C4-2B (cell line): ENCODE measurements around the gene MTG2.

Experiments
- ZFX ChIP-seq: fragments of 450-650 bp; IDR thresholded peaks from 2 replicates; pipeline ENCODE4 v1.6.1; 2017
- TF ChIP-seq, protein P1 (sequence below): fragments of 450-650 bp; conservative IDR thresholded peaks from 2 replicates; pipeline ENCODE4 v1.5.1; 2017; ENCODE audit warnings: mild to moderate bottlenecking

DNA sequence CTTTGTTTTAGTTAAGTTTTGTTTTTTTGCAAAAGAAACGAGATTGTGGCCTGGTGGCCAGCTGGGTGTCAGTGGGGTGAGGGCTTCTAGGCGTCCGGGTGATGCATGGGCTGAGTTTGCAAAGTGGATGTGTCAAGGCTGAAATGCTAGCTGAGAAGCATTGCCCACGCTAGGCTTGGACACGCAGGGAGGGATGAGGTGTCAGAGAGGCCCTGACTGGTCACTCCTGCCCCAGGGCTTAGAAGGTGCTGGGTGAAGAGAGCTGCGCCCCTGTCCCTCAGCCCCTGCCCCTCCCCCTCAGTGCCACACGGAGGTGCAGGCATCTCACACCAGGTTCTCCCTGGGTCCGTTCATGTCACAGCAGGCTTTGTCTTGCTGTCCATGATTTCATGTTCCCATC lies 63.6 kb downstream of the MTG2 start:
- TF ChIP-seq, protein P1, sequence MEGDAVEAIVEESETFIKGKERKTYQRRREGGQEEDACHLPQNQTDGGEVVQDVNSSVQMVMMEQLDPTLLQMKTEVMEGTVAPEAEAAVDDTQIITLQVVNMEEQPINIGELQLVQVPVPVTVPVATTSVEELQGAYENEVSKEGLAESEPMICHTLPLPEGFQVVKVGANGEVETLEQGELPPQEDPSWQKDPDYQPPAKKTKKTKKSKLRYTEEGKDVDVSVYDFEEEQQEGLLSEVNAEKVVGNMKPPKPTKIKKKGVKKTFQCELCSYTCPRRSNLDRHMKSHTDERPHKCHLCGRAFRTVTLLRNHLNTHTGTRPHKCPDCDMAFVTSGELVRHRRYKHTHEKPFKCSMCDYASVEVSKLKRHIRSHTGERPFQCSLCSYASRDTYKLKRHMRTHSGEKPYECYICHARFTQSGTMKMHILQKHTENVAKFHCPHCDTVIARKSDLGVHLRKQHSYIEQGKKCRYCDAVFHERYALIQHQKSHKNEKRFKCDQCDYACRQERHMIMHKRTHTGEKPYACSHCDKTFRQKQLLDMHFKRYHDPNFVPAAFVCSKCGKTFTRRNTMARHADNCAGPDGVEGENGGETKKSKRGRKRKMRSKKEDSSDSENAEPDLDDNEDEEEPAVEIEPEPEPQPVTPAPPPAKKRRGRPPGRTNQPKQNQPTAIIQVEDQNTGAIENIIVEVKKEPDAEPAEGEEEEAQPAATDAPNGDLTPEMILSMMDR, result no peak
- TF ChIP-seq ZFX, result no peak
